Measurements from ENCODE around the gene B4GALT7.

B4GALT7 gene

GRCh38 chr5:177604116-177604521 lies 4.2 kb downstream of the B4GALT7 start:
- no peaks in the 10 kb centered on the region for H3K9me3 ChIP-seq (ENCODE audit: insufficient read depth, low read length)
- TF ChIP-seq CTCF (IDR thresholded peaks at IDR 0.05; ENCODE audit: insufficient read depth, low read length, poor library complexity, severe bottlenecking): no peak
- TF ChIP-seq EZH2phosphoT487 (conservative IDR thresholded peaks at IDR 0.05; ENCODE audit: low read length): no peak
- H3K36me3 ChIP-seq (ENCODE audit: low read length): no peaks in the 10 kb centered on the region
- H3K27me3 ChIP-seq (ENCODE audit: low read length): no peaks in the 10 kb centered on the region
- H3K9me2 ChIP-seq (replicated peaks; ENCODE audit: insufficient read depth, low read length): no peaks in the 10 kb centered on the region
- H3F3A ChIP-seq (ENCODE audit: insufficient read depth): peaks cover under 1% of the 10 kb centered on the region; the same call in 1 of the 2 replicates
- H3K27ac ChIP-seq (ENCODE audit: low read depth, low read length): no peak overlapping the region
- no peak overlapping the region for H3K9ac ChIP-seq (ENCODE audit: low read length)
- no peaks in the 10 kb centered on the region for H4K20me1 ChIP-seq (ENCODE audit: low read depth, low read length)
- H3K4me3 ChIP-seq (ENCODE audit: insufficient read depth, low read length, poor library complexity, severe bottlenecking): no peak overlapping the region
- 0 out of 2 replicates have a peak, but pooled peaks cover 5% of the 10 kb centered on the region for H3K79me2 ChIP-seq (ENCODE audit: insufficient read depth, low read length)
- H3K4me2 ChIP-seq (ENCODE audit: low read depth, low read length, poor library complexity, severe bottlenecking): no peak overlapping the region
- H2AFZ ChIP-seq (ENCODE audit: low read depth, low read length, severe bottlenecking): no peak overlapping the region

- H3K27ac ChIP-seq (ENCODE audit: low read depth, low read length): no peak overlapping the region
- H3K4me3 ChIP-seq (ENCODE audit: insufficient read depth, low read length, poor library complexity, severe bottlenecking): no peak overlapping the region
- H3K9me2 ChIP-seq (replicated peaks; ENCODE audit: insufficient read depth, low read length): no peaks in the 10 kb centered on the region
- no peaks in the 10 kb centered on the region for H3F3A ChIP-seq (ENCODE audit: insufficient read depth)
- no peaks in the 10 kb centered on the region for H3K27me3 ChIP-seq (ENCODE audit: low read length)
- H4K20me1 ChIP-seq (ENCODE audit: low read depth, low read length): no peaks in the 10 kb centered on the region
- no peaks in the 10 kb centered on the region for H3K36me3 ChIP-seq (ENCODE audit: low read length)
- no peak for TF ChIP-seq CTCF (IDR thresholded peaks at IDR 0.05; ENCODE audit: insufficient read depth, low read length, poor library complexity, severe bottlenecking)
- no peak for TF ChIP-seq EZH2phosphoT487 (conservative IDR thresholded peaks at IDR 0.05; ENCODE audit: low read length)
- H3K9me3 ChIP-seq (ENCODE audit: insufficient read depth, low read length): no peaks in the 10 kb centered on the region
- no peak overlapping the region for H3K9ac ChIP-seq (ENCODE audit: low read length)
- H3K4me2 ChIP-seq (ENCODE audit: low read depth, low read length, poor library complexity, severe bottlenecking): no peak overlapping the region
- H3K79me2 ChIP-seq (ENCODE audit: insufficient read depth, low read length): 0 out of 2 replicates have a peak, but pooled peaks cover 5% of the 10 kb centered on the region
- no peak overlapping the region for H2AFZ ChIP-seq (ENCODE audit: low read depth, low read length, severe bottlenecking)
These were observed 4.7 kb downstream of the B4GALT7 start for GRCh38 chr5:177604656-177605055.

GRCh38 chr5:177605078-177605477 lies 5.1 kb downstream of the B4GALT7 start:
- Histone ChIP-seq H3K27me3 (ENCODE audit: low read length) (no peaks in the 10 kb centered on the region), H2AFZ (ENCODE audit: low read depth, low read length, severe bottlenecking) (no peak overlapping the region), H3K36me3 (ENCODE audit: low read length) (no peaks in the 10 kb centered on the region), H3F3A (ENCODE audit: insufficient read depth) (no peaks in the 10 kb centered on the region), H3K9me2 (replicated peaks; ENCODE audit: insufficient read depth, low read length) (no peaks in the 10 kb centered on the region), H3K9me3 (ENCODE audit: insufficient read depth, low read length) (no peaks in the 10 kb centered on the region), H3K4me3 (ENCODE audit: insufficient read depth, low read length, poor library complexity, severe bottlenecking) (no peak overlapping the region), H3K9ac (ENCODE audit: low read length) (no peak overlapping the region), H3K4me2 (ENCODE audit: low read depth, low read length, poor library complexity, severe bottlenecking) (no peak overlapping the region), H3K79me2 (ENCODE audit: insufficient read depth, low read length) (0 out of 2 replicates have a peak, but pooled peaks cover 5% of the 10 kb centered on the region), H4K20me1 (ENCODE audit: low read depth, low read length) (no peaks in the 10 kb centered on the region), H3K27ac (ENCODE audit: low read depth, low read length) (no peak overlapping the region)
- no peak for TF ChIP-seq CTCF (IDR thresholded peaks at IDR 0.05; ENCODE audit: insufficient read depth, low read length, poor library complexity, severe bottlenecking)
- TF ChIP-seq EZH2phosphoT487 (conservative IDR thresholded peaks at IDR 0.05; ENCODE audit: low read length): no peak
